T-helper 2 cell treated with Interferon-gamma antibody and Interleukin-4, amounts not matched to agents 5 μg/mL and 100 μg/mL, for 36 hours (primary cell): ENCODE measurements around the gene AEBP1.
"Not testable (repeated sequence)": the region's sequence is repeated elsewhere in the genome, so short reads cannot be mapped to it uniquely, and the experiment has no call there.

ENCODE experiments used
- DNase-seq: peaks from one replicate; pipeline ENCODE4 v3.0.0; 2021; ENCODE audit warnings: low spot score
- H3K27ac Mint-ChIP-seq: one replicate; pipeline ENCODE4 v1.8.0; 2021; ENCODE audit warnings: mild to moderate bottlenecking, mixed read lengths
- H3K27me3 Mint-ChIP-seq: one replicate; pipeline ENCODE4 v1.8.0; 2021; ENCODE audit warnings: low read depth, mixed read lengths
- H3K36me3 Mint-ChIP-seq: one replicate; pipeline ENCODE4 v1.8.0; 2021; ENCODE audit warnings: low read depth, mixed read lengths
- H3K4me1 Mint-ChIP-seq: one replicate; pipeline ENCODE4 v1.8.0; 2021; ENCODE audit warnings: low read depth, mixed read lengths
- H3K4me3 Mint-ChIP-seq: one replicate; pipeline ENCODE4 v1.8.0; 2022; ENCODE audit warnings: mild to moderate bottlenecking, moderate library complexity, mixed read lengths
- H3K9me3 Mint-ChIP-seq: one replicate; pipeline ENCODE4 v1.8.0; 2021; ENCODE audit warnings: mixed read lengths

Gene AEBP1

GRCh38 chr7:44121761-44122420, 17.7 kb downstream of the AEBP1 start:
- Mint-ChIP-seq H3K4me3 (peak overlapping the region; percentile 81), H3K9me3 (peaks cover 4% of the 10 kb centered on the region), H3K4me1 (peaks cover 15% of the 10 kb centered on the region)

GRCh38 chr7:44122529-44122928, 18.4 kb downstream of the AEBP1 start:
- Mint-ChIP-seq H3K27ac (peak overlapping the region; percentile 78), H3K36me3 (peaks cover 33% of the 10 kb centered on the region), H3K4me1 (peaks cover 15% of the 10 kb centered on the region), H3K9me3 (peaks cover 5% of the 10 kb centered on the region), H3K4me3 (peak overlapping the region; percentile 81), H3K27me3 (peaks cover 12% of the 10 kb centered on the region)
- no peak for DNase-seq

More at GRCh38 chr7:44121761-44122420, 17.7 kb downstream of the AEBP1 start:
- Mint-ChIP-seq H3K36me3 (peaks cover 31% of the 10 kb centered on the region), H3K27ac (no peak overlapping the region), H3K27me3 (peaks cover 11% of the 10 kb centered on the region)
- DNase-seq = no peak

- peaks cover 28% of the 10 kb centered on the region for H3K36me3 Mint-ChIP-seq
- peak within 1 kb of the TSS; percentile 81 for H3K4me3 Mint-ChIP-seq
- H3K4me1 Mint-ChIP-seq = peaks cover 15% of the 10 kb centered on the region
- H3K9me3 Mint-ChIP-seq = peaks cover 5% of the 10 kb centered on the region
- H3K27me3 Mint-ChIP-seq = peaks cover 12% of the 10 kb centered on the region
- peak within 1 kb of the TSS; percentile 87 for H3K27ac Mint-ChIP-seq
- DNase-seq = peak; percentile 98
These were observed 19.3 kb downstream of the AEBP1 start, which contains the start of gene POLD2 for GRCh38 chr7:44123190-44124003. POLD2 (minus strand) TSS chr7:44123548; CDS start chr7:44122053, 1,495 bp downstream.

GRCh38 chr7:44124822-44125202, 20.7 kb downstream of the AEBP1 start:
- Mint-ChIP-seq H3K36me3 (peaks cover 15% of the 10 kb centered on the region), H3K27me3 (peaks cover 12% of the 10 kb centered on the region), H3K27ac (no peak overlapping the region), H3K9me3 (peaks cover 5% of the 10 kb centered on the region), H3K4me1 (peaks cover 15% of the 10 kb centered on the region), H3K4me3 (peak overlapping the region; percentile 31)
- DNase-seq = no peak

GRCh38 chr7:44126574-44126973, 22.4 kb downstream of the AEBP1 start:
- Mint-ChIP-seq H3K4me1 (peaks cover 10% of the 10 kb centered on the region), H3K27me3 (peaks cover 12% of the 10 kb centered on the region)
- not testable (repeated sequence) for H3K4me3 Mint-ChIP-seq, DNase-seq, H3K36me3 Mint-ChIP-seq, H3K9me3 Mint-ChIP-seq, H3K27ac Mint-ChIP-seq

GRCh38 chr7:44127161-44127560, 23.0 kb downstream of the AEBP1 start:
- peaks cover 10% of the 10 kb centered on the region for H3K4me1 Mint-ChIP-seq
- no peak overlapping the region for H3K4me3 Mint-ChIP-seq
- no peak for DNase-seq
- H3K9me3 Mint-ChIP-seq = peaks cover 5% of the 10 kb centered on the region
- H3K36me3 Mint-ChIP-seq = peaks cover 2% of the 10 kb centered on the region
- H3K27me3 Mint-ChIP-seq = peaks cover 12% of the 10 kb centered on the region
- no peak overlapping the region for H3K27ac Mint-ChIP-seq

GRCh38 chr7:44128721-44129582, 24.8 kb downstream of the AEBP1 start:
- H3K4me3 Mint-ChIP-seq = no peak overlapping the region
- no peak overlapping the region for H3K27ac Mint-ChIP-seq
- peaks cover 5% of the 10 kb centered on the region for H3K9me3 Mint-ChIP-seq
- no peak for DNase-seq
- peaks cover 12% of the 10 kb centered on the region for H3K27me3 Mint-ChIP-seq
- peaks cover 3% of the 10 kb centered on the region for H3K4me1 Mint-ChIP-seq
- peaks cover 2% of the 10 kb centered on the region for H3K36me3 Mint-ChIP-seq

GRCh38 chr7:44131173-44132029, 27.3 kb downstream of the AEBP1 start:
- Mint-ChIP-seq H3K9me3 (peaks cover 5% of the 10 kb centered on the region), H3K36me3 (peaks cover 2% of the 10 kb centered on the region), H3K4me3 (no peak overlapping the region), H3K4me1 (no peaks in the 10 kb centered on the region), H3K27ac (no peak overlapping the region), H3K27me3 (peaks cover 4% of the 10 kb centered on the region)
- DNase-seq = no peak

GRCh38 chr7:44132039-44132438, 27.9 kb downstream of the AEBP1 start:
- Mint-ChIP-seq H3K9me3 (no peaks in the 10 kb centered on the region), H3K27ac (no peak overlapping the region), H3K4me1 (no peaks in the 10 kb centered on the region), H3K4me3 (no peak overlapping the region), H3K27me3 (no peaks in the 10 kb centered on the region), H3K36me3 (peaks cover 2% of the 10 kb centered on the region)
- no peak for DNase-seq

GRCh38 chr7:44133295-44133694, 29.1 kb downstream of the AEBP1 start:
- peaks cover 3% of the 10 kb centered on the region for H3K4me1 Mint-ChIP-seq
- no peak for DNase-seq
- no peaks in the 10 kb centered on the region for H3K9me3 Mint-ChIP-seq
- no peak overlapping the region for H3K27ac Mint-ChIP-seq
- H3K27me3 Mint-ChIP-seq = peaks cover 4% of the 10 kb centered on the region
- H3K36me3 Mint-ChIP-seq = no peaks in the 10 kb centered on the region
- no peak overlapping the region for H3K4me3 Mint-ChIP-seq

GRCh38 chr7:44134943-44135628, 30.9 kb downstream of the AEBP1 start:
- Mint-ChIP-seq H3K4me3 (no peak overlapping the region), H3K27me3 (peaks cover 4% of the 10 kb centered on the region), H3K4me1 (peaks cover 3% of the 10 kb centered on the region), H3K36me3 (no peaks in the 10 kb centered on the region), H3K27ac (no peak overlapping the region), H3K9me3 (no peaks in the 10 kb centered on the region)
- no peak for DNase-seq

GRCh38 chr7:44136731-44137130, 32.6 kb downstream of the AEBP1 start:
- Mint-ChIP-seq H3K4me1 (peaks cover 3% of the 10 kb centered on the region), H3K36me3 (no peaks in the 10 kb centered on the region), H3K27me3 (peaks cover 4% of the 10 kb centered on the region), H3K27ac (no peak overlapping the region), H3K4me3 (no peak overlapping the region), H3K9me3 (no peaks in the 10 kb centered on the region)
- no peak for DNase-seq
